PC-3 (cell line): ENCODE measurements around the gene TRAPPC4.
"Not testable (repeated sequence)": the region's sequence is repeated elsewhere in the genome, so short reads cannot be mapped to it uniquely, and the experiment has no call there.

Experiments used
- EZH2 ChIP-seq: fragments of 300-600 bp; sonication (generic); IDR thresholded peaks from one replicate; pipeline ENCODE4 v1.6.1; 2017; ENCODE audit warnings: antibody characterized with exemption, mild to moderate bottlenecking, low read length; ENCODE audit not compliant: unreplicated experiment
- TF ChIP-seq, protein P1 (sequence below): fragments of 300-600 bp; sonication (generic); conservative IDR thresholded peaks from 2 replicates; pipeline ENCODE4 v1.5.1; 2017; ENCODE audit warnings: antibody characterized with exemption, low read depth, mild to moderate bottlenecking, low read length

DNA sequence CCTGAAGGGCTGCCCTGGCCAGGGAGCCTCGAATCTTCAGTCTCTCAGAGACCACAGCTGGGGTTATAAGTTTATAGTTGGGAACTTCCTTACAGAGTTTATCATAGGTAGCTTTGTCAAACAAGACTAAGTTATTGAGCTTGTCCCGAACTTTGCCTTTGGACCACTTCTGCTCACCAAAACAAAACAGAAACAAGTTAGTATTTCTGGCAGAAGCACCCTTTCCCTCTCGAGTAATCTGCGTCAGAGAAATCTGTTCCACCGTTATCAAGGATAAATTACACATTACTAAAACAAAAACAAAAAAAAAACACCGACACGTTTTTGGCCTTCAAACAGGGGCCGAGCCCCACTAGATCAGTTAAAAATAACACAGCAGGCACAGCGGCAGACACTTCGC lies 1.2 kb upstream of the TRAPPC4 start:
- TF ChIP-seq, protein P1, sequence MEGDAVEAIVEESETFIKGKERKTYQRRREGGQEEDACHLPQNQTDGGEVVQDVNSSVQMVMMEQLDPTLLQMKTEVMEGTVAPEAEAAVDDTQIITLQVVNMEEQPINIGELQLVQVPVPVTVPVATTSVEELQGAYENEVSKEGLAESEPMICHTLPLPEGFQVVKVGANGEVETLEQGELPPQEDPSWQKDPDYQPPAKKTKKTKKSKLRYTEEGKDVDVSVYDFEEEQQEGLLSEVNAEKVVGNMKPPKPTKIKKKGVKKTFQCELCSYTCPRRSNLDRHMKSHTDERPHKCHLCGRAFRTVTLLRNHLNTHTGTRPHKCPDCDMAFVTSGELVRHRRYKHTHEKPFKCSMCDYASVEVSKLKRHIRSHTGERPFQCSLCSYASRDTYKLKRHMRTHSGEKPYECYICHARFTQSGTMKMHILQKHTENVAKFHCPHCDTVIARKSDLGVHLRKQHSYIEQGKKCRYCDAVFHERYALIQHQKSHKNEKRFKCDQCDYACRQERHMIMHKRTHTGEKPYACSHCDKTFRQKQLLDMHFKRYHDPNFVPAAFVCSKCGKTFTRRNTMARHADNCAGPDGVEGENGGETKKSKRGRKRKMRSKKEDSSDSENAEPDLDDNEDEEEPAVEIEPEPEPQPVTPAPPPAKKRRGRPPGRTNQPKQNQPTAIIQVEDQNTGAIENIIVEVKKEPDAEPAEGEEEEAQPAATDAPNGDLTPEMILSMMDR, result not testable (repeated sequence)
- TF ChIP-seq EZH2, result not testable (repeated sequence)
